G401 (cell line): ENCODE data around the gene UBE2F. TPM values are rescaled to one million over a fixed set of nuclear protein-coding genes. Genes with fewer than 3 reads are reported as not detected.
"Not testable (repeated sequence)": the region's sequence is repeated elsewhere in the genome, so short reads cannot be mapped to it uniquely, and the experiment has no call there.

Experiments used
- DNase-seq: peaks from one replicate; pipeline ENCODE4 v3.0.0-alpha.2; 2015; ENCODE audit warnings: low spot score
- in situ Hi-C: cut with HindIII; loops from 2 replicates; pipeline ENCODE4 v1.10.0; 2016; ENCODE audit warnings: low sequenced_read_pairs, mixed read lengths
- total RNA-seq: library from RNA; depleted of rRNA; stranded (reverse); fragments of >200 nt; shearing (Covaris generic); gene quantifications from 2 replicates; pipeline ENCODE4 v1.2.3, GENCODE V29; 2014

Gene UBE2F
- total RNA-seq, 1 experiment from 2014 or later, result 86.4 TPM

DNA sequence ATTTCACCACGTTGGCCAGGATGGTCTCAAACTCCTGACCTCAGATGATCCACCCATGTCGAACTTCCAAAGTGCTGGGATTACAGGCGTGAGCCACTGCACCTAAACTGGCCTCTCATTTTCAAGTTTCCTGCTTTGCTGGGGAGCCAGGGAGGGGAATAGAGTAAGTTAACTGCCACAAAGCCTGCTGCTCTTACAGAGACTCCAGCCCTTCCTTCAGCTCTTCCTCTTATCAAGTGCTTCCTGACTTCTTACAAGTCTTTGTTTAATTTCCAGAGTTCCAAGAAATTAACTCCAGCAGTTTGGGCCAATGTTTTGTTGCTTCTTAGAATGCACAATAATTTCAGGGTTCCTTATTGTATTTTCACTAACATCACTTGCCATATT, 24.3 kb upstream of the UBE2F start:
- in situ Hi-C loops, result no loop called here
- no peak for DNase-seq

GRCh38 chr2:237943395-237944094, 23.3 kb upstream of the UBE2F start:
- DNase-seq, result no peak
- in situ Hi-C loops, result no loop called here

DNA sequence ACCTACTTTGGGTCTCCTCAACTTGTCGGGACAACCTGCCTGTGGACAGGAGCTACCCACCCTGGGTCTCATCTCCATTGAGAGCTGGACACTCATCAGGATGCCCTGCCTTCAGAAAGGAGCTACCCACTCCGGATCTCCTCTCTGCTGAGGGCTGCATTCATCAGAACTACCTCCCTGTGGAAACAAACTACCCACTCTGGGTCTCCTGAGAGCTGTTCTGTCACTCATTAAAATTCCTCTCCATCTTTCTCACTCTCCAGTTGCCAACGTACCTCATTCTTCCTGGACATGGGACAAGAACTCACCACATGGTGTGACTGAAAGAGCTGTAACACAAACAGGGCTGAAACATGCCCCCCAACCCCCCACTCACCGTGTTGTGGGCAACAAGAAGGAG, 22.5 kb upstream of the UBE2F start:
- DNase-seq, result no peak

GRCh38 chr2:237946423-237946822, 20.4 kb upstream of the UBE2F start:
- DNase-seq, result no peak
- in situ Hi-C loops, result no loop called here

More for the DNA sequence above, 22.5 kb upstream of the UBE2F start:
- in situ Hi-C loops, result no loop called here

DNA sequence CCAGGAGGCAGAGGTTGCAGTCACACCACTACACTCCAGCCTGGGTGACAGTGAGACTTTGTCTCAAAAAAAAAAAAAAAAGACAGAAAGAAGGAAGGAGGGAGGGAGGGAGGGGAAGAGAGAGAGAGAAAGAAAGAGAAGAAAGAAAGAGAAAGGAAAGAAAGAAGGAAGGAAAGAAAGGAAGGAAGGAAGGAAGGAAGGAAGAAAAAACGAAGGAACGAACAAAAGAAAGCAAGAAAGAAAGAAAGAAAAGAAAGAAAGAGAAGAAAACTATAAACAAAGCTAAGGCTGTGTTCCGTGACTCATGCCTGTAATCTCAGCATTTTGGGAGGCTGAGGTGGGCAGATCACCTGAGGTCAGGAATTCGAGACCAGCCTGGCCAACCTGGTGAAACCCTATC, 15.5 kb upstream of the UBE2F start:
- DNase-seq, in situ Hi-C loops: not testable (repeated sequence)

- in situ Hi-C loops, result no loop called here
- no peak for DNase-seq
These were observed 14.9 kb upstream of the UBE2F start for GRCh38 chr2:237951878-237952277.

DNA sequence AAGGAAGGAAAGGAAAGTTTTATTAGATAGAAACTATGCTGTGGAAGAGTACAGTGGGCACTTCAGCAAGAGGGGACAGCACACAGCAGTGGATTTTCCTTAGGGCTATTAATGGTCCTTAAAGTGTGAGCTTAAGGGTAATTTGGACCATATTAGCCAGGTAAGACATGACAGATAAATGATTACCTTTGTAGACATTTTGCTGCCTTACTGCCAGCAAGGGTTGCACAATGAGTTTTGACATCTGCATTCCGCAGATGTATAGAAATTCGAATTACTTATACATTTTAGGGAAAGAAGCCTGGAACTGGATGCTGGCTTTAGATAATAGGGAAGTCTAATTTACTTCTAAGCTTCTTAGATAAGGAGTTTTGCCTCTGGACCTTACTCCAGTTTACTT, 14.0 kb upstream of the UBE2F start:
- no peak for DNase-seq
- in situ Hi-C loops, result no loop called here

DNA sequence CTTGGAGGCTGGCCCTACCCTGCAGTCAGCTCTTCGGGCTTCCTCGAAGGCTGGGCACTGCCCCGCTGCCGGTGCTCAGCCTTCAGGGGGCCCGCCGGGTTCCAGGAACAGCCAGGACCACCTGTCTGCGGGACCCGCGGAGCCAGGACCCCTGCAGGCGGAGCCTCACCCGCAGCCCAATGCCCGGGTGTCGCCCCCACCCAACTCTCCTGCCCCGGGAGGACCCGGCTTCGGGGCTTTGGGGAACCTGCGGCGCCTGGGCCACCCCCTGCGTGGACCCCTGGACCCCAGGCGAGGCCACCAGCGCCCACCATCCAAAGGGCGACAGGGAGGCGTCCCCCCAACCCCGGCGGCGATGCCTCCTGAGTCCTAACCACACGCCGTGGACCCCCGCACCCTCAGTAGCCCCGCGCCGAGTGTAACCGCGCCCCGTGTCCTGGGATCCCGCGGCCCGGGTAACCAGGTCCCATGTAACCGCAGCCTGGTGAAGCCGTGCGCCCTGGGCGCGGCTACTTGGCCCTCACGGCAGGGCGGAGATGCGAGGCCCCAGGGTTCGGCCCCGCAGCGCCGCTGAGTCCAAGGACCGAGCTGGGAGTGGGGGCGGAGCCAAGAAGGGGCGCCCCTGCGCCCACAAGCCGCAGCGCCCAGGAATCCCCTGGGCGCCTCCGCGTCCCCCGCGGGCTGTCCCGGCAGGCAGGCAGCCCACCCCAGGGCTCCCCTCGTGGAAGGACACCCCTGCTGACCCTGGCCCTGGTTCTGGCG, 11.0 kb upstream of the UBE2F start:
- in situ Hi-C loops, result no loop called here
- DNase-seq, result no peak

DNA sequence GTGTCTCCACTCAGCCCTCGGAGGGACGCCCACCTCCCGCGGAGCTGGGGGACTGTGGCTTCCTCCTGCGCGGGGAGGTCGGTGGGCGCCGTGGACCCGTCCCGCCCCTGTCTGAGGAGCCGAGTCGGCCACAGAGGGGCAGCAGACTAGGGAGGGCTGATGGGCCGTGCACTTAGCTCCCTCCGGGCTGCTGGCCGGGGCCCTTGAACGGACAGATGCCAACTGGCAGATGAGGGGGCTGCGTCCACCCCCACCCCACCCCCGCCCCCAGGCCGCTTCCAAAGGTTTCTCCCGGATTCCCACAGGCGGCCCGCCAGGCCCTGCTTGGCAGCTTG, 10.4 kb upstream of the UBE2F start:
- DNase-seq, result no peak
- in situ Hi-C loops, result no loop called here

GRCh38 chr2:237961637-237962036, 5.2 kb upstream of the UBE2F start:
- DNase-seq, result no peak
- in situ Hi-C loops, result no loop called here

DNA sequence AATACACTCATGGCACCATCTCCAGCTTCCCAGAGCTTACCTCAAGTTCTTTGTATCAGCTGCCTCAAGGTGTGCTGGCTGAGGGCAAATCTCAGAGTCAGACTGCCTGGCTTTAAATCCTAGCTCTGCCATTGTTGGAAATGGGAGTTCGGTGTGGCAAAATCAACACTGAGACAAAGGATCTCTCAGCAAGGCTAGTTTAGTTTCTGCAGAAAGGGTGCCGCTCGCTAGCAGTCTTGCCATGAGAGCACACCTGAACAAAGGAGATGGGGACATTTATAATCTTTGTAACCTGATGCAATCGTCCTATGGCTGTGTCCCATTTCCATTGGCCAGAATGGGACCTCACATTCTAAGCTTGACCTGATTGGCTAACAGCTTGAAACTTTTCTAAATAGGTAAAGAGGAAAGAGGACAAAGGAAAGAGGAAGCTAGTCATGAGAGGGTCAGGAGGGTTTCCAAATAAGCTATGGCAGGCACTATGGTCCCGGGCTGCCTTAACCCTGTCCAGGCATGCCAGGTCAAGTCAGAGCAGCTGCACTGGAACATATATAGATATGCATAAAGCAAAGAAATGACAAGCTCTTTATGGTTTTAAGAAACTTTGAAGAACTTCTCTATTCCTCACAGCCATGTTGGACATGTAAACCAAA, 4.3 kb upstream of the UBE2F start:
- in situ Hi-C loops, result no loop called here
- DNase-seq, result no peak

DNA sequence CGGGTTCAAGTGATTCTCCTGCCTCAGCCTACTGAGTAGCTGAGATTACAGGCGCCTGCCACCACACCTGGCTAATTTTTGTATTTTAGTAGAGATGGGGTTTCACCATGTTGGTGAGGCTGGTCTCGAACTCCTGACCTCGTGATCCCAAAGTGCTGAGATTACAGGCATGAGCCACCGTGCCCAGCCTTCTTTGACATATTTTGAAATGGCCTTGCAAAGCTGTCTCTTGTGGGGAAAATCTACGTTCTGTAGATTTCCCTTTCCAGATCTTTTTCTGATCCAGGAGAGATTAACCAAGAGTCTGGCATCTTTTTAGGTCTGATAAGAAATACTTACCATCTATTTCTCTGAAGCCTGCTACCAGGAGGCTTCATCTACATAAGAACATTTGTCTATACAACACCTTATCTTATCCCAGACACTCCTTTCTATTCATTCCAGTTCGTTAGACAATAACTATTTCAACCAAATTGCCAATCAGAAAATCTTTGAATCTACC, 3.3 kb upstream of the UBE2F start:
- in situ Hi-C loops, DNase-seq: not testable (repeated sequence)

- no peak for DNase-seq
- in situ Hi-C loops, result no loop called here
These were observed 2.6 kb upstream of the UBE2F start for GRCh38 chr2:237964194-237964577.

DNA sequence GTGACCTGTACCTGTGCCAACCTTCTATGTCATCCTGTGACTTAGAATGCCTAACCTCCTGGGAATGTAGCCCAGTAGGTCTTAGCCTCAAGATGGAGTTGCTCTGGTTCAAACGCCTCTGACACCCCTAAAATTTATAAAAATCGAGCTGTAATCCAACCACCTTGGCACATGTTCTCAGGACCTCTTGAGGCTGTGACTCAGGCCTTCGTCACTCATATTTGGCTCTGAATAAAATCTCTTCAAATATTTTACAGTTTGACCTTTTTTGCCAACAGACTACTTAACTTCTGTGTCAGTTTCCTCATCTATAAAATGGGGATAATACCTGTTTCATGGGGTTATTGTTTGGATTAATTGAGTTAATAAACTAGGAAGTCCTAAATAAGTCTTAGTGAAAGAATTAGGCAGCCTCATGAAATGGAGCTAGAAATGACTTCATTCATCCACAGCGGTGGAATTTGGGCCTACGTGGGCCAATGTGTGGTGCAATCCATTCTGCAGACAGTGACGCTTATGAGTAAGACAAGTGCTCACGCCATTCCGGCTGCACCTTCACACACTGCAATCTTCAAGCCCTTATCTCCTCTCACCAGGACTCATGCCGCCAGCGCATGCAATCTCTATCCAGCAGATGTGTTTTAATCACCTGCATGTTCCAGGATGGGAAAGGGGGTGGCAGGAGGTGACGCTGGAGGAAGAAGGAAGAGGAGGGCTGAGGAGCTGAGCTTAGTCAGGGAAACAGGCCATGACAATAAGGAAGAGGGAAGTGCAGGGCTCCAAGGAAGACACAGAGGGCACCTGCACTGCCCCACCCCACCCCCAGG, 2.0 kb upstream of the UBE2F start:
- no peak for DNase-seq
- in situ Hi-C loops, result no loop called here

GRCh38 chr2:237965844-237966243, 970 bp upstream of the UBE2F start:
- in situ Hi-C loops, DNase-seq: not testable (repeated sequence)

DNA sequence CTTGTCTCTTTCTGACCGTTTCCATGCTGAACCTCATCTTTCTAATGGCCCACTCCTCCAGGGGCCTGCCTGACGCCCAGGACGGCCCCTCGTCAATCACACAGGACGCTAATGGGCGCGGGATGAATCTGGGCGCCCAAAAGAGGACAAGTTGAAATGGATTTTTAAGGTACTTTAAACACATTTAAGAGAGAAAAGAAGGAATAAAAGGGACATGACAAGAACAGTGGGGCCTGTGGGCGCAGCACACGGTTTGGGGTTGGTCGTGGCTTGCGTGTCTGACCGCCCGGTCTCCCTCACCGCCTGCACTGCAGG, 607 bp upstream of the UBE2F start:
- in situ Hi-C loops, result no loop called here
- DNase-seq, result no peak

- in situ Hi-C loops, result no loop called here
- DNase-seq, result peak; percentile 17
These were observed 693 bp downstream of the UBE2F start for GRCh38 chr2:237967463-237967951.

GRCh38 chr2:237968048-237968862, 1.4 kb downstream of the UBE2F start:
- DNase-seq, result peak; percentile 33
- in situ Hi-C loops, result no loop called here

DNA sequence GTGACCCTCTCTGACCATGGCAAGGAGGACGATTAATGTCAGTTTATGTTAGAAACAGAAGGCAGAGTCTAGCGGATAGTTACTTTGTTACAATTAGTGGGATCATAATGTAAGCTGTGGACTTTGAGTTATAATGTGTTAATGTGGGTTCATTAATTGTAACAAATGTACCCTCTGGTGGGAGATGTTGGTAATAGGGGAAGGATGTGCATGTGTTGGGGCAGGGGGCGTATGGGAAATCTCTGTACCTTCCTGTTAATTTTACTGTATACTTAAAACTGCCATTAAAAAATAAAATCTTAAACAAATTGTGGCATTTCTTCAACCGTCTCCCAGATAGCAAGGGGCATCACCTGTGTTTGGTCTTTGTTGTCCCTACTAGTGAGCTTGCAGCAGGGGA, 4.8 kb downstream of the UBE2F start:
- in situ Hi-C loops, result no loop called here
- DNase-seq, result no peak
